GM18907 (cell line): Measurements from ENCODE around the gene DNA2.

Experiments
- ATAC-seq: cut with Tn5 transposase; IDR thresholded peaks from one replicate; pipeline ENCODE4 v1.9.1; 2021; ENCODE audit warnings: mild to moderate bottlenecking, moderate library complexity; ENCODE audit not compliant: unreplicated experiment

Gene DNA2

DNA sequence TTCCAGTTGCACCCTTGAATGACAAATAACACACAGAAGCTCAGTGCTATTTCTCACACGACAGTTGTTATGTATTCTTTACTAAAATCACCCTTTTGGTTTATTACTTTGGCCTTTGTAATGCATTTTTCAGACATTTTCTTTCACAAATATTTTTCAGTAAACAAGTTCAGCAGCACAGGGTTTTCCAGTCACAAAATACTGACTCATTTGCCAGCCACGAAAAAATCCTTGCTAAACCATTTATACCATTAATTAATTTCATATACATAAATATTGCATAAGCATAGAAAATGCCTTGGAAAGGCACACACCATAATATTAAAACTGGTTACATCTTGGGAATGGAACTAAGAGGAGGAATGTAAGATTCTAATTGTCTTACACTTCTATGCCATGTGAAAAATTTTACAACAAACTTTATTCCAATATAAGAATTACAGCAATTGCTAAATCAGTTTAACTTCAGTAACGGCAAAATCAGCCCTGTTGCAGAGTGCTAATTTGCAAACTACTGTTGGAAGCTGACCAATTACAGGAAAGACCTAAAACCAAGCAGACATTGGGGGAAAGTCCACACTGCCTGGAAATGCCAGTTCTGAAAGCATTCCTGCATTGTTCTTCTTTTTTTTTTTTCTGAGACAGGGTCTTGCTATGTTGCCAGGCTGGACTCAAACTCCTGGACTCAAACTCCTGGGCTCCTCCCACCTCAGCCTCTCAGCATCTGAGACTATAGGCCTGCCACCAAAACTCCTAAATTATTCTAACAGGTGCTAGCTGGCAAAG lies 107.5 kb downstream of the DNA2 start:
- no peak for ATAC-seq
